Suprapubic skin (tissue), 4 donors: ENCODE results near the gene FOXK1. TPM values are rescaled to one million over a fixed set of nuclear protein-coding genes. Genes with fewer than 3 reads are reported as not detected.

Experiments used
- DNase-seq, 2 donors: peaks; one replicate each; pipeline ENCODE4 v3.0.0-alpha.2; 2019; ENCODE audit warnings: low spot score in 2 of 2
- H3K27ac ChIP-seq: fragments of 200-600 bp; sonication (generic); one replicate; pipeline ENCODE4 v1.5.1; 2019
- H3K27me3 ChIP-seq: fragments of 200-600 bp; sonication (generic); one replicate; pipeline ENCODE4 v1.5.1; 2019
- H3K36me3 ChIP-seq: fragments of 200-600 bp; sonication (generic); one replicate; pipeline ENCODE4 v1.5.1; 2019
- H3K4me1 ChIP-seq: fragments of 200-600 bp; sonication (generic); one replicate; pipeline ENCODE4 v1.5.1; 2019
- H3K4me3 ChIP-seq: fragments of 200-600 bp; sonication (generic); one replicate; pipeline ENCODE4 v1.5.1; 2019; ENCODE audit warnings: mild to moderate bottlenecking
- H3K9me3 ChIP-seq: fragments of 200-600 bp; sonication (generic); one replicate; pipeline ENCODE4 v1.5.1; 2019
- CTCF ChIP-seq, 2 donors: fragments of 200-600 bp in 1 of 2; fragments of 450-650 bp in 1 of 2; sonication (generic) in 1 of 2; IDR thresholded peaks; one replicate each; pipeline ENCODE4 v1.5.1; 2016 to 2019; ENCODE audit warnings: antibody characterized with exemption in 2 of 2, mild to moderate bottlenecking in 1 of 2, moderate library complexity in 1 of 2
- EP300 ChIP-seq: sonication (generic); formaldehyde crosslinking; IDR thresholded peaks from one replicate; pipeline ENCODE4 v1.6.1; 2017; ENCODE audit warnings: antibody characterized with exemption
- POLR2A ChIP-seq, 2 donors: fragments of 450-650 bp; IDR thresholded peaks; one replicate each; pipeline ENCODE4 v1.6.1; 2017; ENCODE audit warnings: antibody characterized with exemption in 2 of 2, mild to moderate bottlenecking in 2 of 2, moderate library complexity in 2 of 2
- POLR2AphosphoS5 ChIP-seq, 3 donors: sonication (generic); formaldehyde crosslinking; IDR thresholded peaks; one replicate each; pipeline ENCODE4 v1.6.1; 2017; ENCODE audit warnings: antibody characterized with exemption in 3 of 3
- WGBS: methylation state at CpG from one replicate; pipeline ENCODE4 v1.1.5; 2018; 5-methylcytosine and 5-hydroxymethylcytosine counted together
- total RNA-seq, 4 donors: library from RNA; depleted of rRNA; stranded (reverse); fragments of >200 nt; gene quantifications; one replicate each; pipeline ENCODE4 v1.1.0, GENCODE V29; 2016

The FOXK1 gene
- total RNA-seq, 4 donors from 2014 or later: 37.5 to 68.5 (median 46.6) TPM

GRCh38 chr7:4748231-4748681 is 66.2 kb downstream of the FOXK1 start:
- Histone ChIP-seq H3K27ac (no peak overlapping the region), H3K4me3 (no peak overlapping the region), H3K9me3 (no peaks in the 10 kb centered on the region), H3K27me3 (no peaks in the 10 kb centered on the region), H3K36me3 (peaks cover 14% of the 10 kb centered on the region), H3K4me1 (peaks cover 53% of the 10 kb centered on the region)
- no peak for DNase-seq
- TF ChIP-seq EP300: no peak
- no peak for TF ChIP-seq POLR2A (IDR thresholded peaks at IDR 0.05)
- TF ChIP-seq CTCF (IDR thresholded peaks at IDR 0.05): no peak
- no peak for TF ChIP-seq POLR2AphosphoS5 (IDR thresholded peaks at IDR 0.05)
- WGBS: 75% methylated on average over 10 of the region's 10 CpGs

GRCh38 chr7:4749363-4749762 is 67.3 kb downstream of the FOXK1 start:
- Histone ChIP-seq H3K9me3 (no peaks in the 10 kb centered on the region), H3K4me3 (no peak overlapping the region), H3K36me3 (peaks cover 16% of the 10 kb centered on the region), H3K4me1 (peaks cover 50% of the 10 kb centered on the region), H3K27me3 (no peaks in the 10 kb centered on the region), H3K27ac (no peak overlapping the region)
- DNase-seq: no peak
- 98% methylated on average over 12 of the region's 14 CpGs for WGBS
- TF ChIP-seq EP300 (no peak), POLR2AphosphoS5 (IDR thresholded peaks at IDR 0.05) (no peak), POLR2A (IDR thresholded peaks at IDR 0.05) (no peak), CTCF (IDR thresholded peaks at IDR 0.05) (no peak)

- TF ChIP-seq EP300 (no peak), CTCF (IDR thresholded peaks at IDR 0.05) (no peak), POLR2A (IDR thresholded peaks at IDR 0.05) (no peak), POLR2AphosphoS5 (IDR thresholded peaks at IDR 0.05) (no peak)
- WGBS: 93% methylated on average over 11 of the region's 15 CpGs
- Histone ChIP-seq H3K27ac (no peak overlapping the region), H3K4me1 (peaks cover 46% of the 10 kb centered on the region), H3K36me3 (peaks cover 21% of the 10 kb centered on the region), H3K27me3 (no peaks in the 10 kb centered on the region), H3K9me3 (no peaks in the 10 kb centered on the region), H3K4me3 (no peak overlapping the region)
- no peak for DNase-seq
Measured at GRCh38 chr7:4749798-4750197, 67.7 kb downstream of the FOXK1 start.

GRCh38 chr7:4751398-4751947 is 69.4 kb downstream of the FOXK1 start:
- Histone ChIP-seq H3K36me3 (peaks cover 37% of the 10 kb centered on the region), H3K4me1 (peaks cover 31% of the 10 kb centered on the region), H3K9me3 (no peaks in the 10 kb centered on the region), H3K27ac (no peak overlapping the region), H3K4me3 (no peak overlapping the region), H3K27me3 (no peaks in the 10 kb centered on the region)
- no peak for DNase-seq
- WGBS: 88% methylated on average over 5 of the region's 20 CpGs
- TF ChIP-seq POLR2AphosphoS5 (IDR thresholded peaks at IDR 0.05) (no peak), POLR2A (IDR thresholded peaks at IDR 0.05) (no peak), EP300 (no peak), CTCF (IDR thresholded peaks at IDR 0.05) (no peak)

- peak in 1 of 2 donors; percentile 86 for DNase-seq
- Histone ChIP-seq H3K9me3 (no peaks in the 10 kb centered on the region), H3K36me3 (peaks cover 60% of the 10 kb centered on the region), H3K4me1 (peaks cover 9% of the 10 kb centered on the region), H3K27ac (no peak overlapping the region), H3K4me3 (no peak overlapping the region), H3K27me3 (no peaks in the 10 kb centered on the region)
- WGBS: 77% methylated on average over 11 of the region's 31 CpGs
- TF ChIP-seq POLR2A (IDR thresholded peaks at IDR 0.05) (no peak), POLR2AphosphoS5 (IDR thresholded peaks at IDR 0.05) (no peak), CTCF (IDR thresholded peaks at IDR 0.05) (peak; percentile 82 to 83), EP300 (no peak)
Measured at GRCh38 chr7:4753598-4754432, 71.7 kb downstream of the FOXK1 start.
